Liver (tissue), 9 donors: ENCODE results near the gene MRPS9. TPM values are rescaled to one million over a fixed set of nuclear protein-coding genes. Genes with fewer than 3 reads are reported as not detected.

ENCODE experiments used
- DNase-seq: peaks from one replicate; pipeline ENCODE4 v3.0.0-alpha.2; 2017; ENCODE audit warnings: low spot score
- H3K27ac ChIP-seq, 2 donors: one replicate each; pipeline ENCODE4 v1.7.0; 2013; ENCODE audit warnings: inconsistent platforms in 2 of 2, low read length in 2 of 2, control low read depth in 1 of 2, low read depth in 1 of 2, mild to moderate bottlenecking in 1 of 2
- H3K27me3 ChIP-seq, 4 donors: one replicate each; pipeline versions ENCODE4 v1.6.1 to v1.7.0; 2013; ENCODE audit warnings: low read length in 3 of 4, inconsistent platforms in 1 of 4, mild to moderate bottlenecking in 1 of 4, moderate library complexity in 1 of 4; ENCODE audit not compliant: control insufficient read depth in 4 of 4, insufficient read depth in 4 of 4
- H3K36me3 ChIP-seq, 4 donors: one replicate each; pipeline versions ENCODE4 v1.6.1 to v1.7.0; 2013; ENCODE audit warnings: low read length in 3 of 4, mild to moderate bottlenecking in 3 of 4, low read depth in 1 of 4, moderate library complexity in 1 of 4; ENCODE audit not compliant: control insufficient read depth in 4 of 4, insufficient read depth in 3 of 4
- H3K4me1 ChIP-seq, 4 donors: one replicate each; pipeline versions ENCODE4 v1.6.1 to v1.7.0; 2013; ENCODE audit warnings: low read length in 3 of 4, mild to moderate bottlenecking in 3 of 4, moderate library complexity in 1 of 4; ENCODE audit not compliant: control insufficient read depth in 4 of 4, insufficient read depth in 4 of 4
- H3K4me3 ChIP-seq, 3 donors: one replicate each; pipeline versions ENCODE4 v1.6.1 to v1.7.0; 2013; ENCODE audit warnings: low read length in 3 of 3, control low read depth in 1 of 3, low read depth in 1 of 3, mild to moderate bottlenecking in 1 of 3
- H3K9ac ChIP-seq, 2 donors: one replicate each; pipeline ENCODE4 v1.7.0; 2013; ENCODE audit warnings: low read length in 2 of 2, mild to moderate bottlenecking in 2 of 2, moderate library complexity in 2 of 2, control low read depth in 1 of 2, low read depth in 1 of 2
- H3K9me3 ChIP-seq, 4 donors: one replicate each; pipeline versions ENCODE4 v1.6.1 to v1.7.0; 2013; ENCODE audit warnings: low read length in 3 of 4; ENCODE audit not compliant: control insufficient read depth in 4 of 4
- EGR1 ChIP-seq, 2 donors: IDR thresholded peaks; 2 replicates each; pipeline ENCODE4 v1.6.1; 2016 to 2018; ENCODE audit warnings: antibody characterized with exemption in 2 of 2, low read depth in 2 of 2
- FOXA1 ChIP-seq: IDR thresholded peaks from 2 replicates; pipeline ENCODE4 v1.6.1; 2016; ENCODE audit warnings: antibody characterized with exemption
- FOXA2 ChIP-seq: IDR thresholded peaks from 2 replicates; pipeline ENCODE4 v1.6.1; 2016; ENCODE audit warnings: antibody characterized with exemption
- GABPA ChIP-seq, 2 donors: IDR thresholded peaks in 1 of 2; conservative IDR thresholded peaks in 1 of 2; 2 replicates each; pipeline ENCODE4 v1.6.1; 2016; ENCODE audit warnings: antibody characterized with exemption in 2 of 2, mild to moderate bottlenecking in 1 of 2, moderate library complexity in 1 of 2
- HNF4A ChIP-seq, 2 donors: conservative IDR thresholded peaks; 2 replicates each; pipeline ENCODE4 v1.6.1; 2016; ENCODE audit warnings: antibody characterized with exemption in 2 of 2, mild to moderate bottlenecking in 2 of 2
- HNF4G ChIP-seq: IDR thresholded peaks from 2 replicates; pipeline ENCODE4 v1.6.1; 2016; ENCODE audit warnings: antibody characterized with exemption
- JUND ChIP-seq, 2 donors: IDR thresholded peaks; 2 replicates each; pipeline ENCODE4 v1.6.1; 2016; ENCODE audit warnings: antibody characterized with exemption in 2 of 2
- NR2F2 ChIP-seq: IDR thresholded peaks from 2 replicates; pipeline ENCODE4 v1.6.1; 2016; ENCODE audit warnings: antibody characterized with exemption
- RAD21 ChIP-seq, 2 donors: IDR thresholded peaks; 2 replicates each; pipeline ENCODE4 v1.6.1; 2016; ENCODE audit warnings: antibody characterized with exemption in 2 of 2, mild to moderate bottlenecking in 2 of 2
- RXRA ChIP-seq, 2 donors: IDR thresholded peaks; 2 replicates each; pipeline ENCODE4 v1.6.1; 2017 to 2018; ENCODE audit warnings: antibody characterized with exemption in 2 of 2, mild to moderate bottlenecking in 1 of 2
- SP1 ChIP-seq: IDR thresholded peaks from 2 replicates; pipeline ENCODE4 v1.6.1; 2018; ENCODE audit warnings: antibody characterized with exemption, mild to moderate bottlenecking
- TAF1 ChIP-seq: conservative IDR thresholded peaks from 2 replicates; pipeline ENCODE4 v1.6.1; 2016; ENCODE audit warnings: antibody characterized with exemption, mild to moderate bottlenecking
- YY1 ChIP-seq: IDR thresholded peaks from 2 replicates; pipeline ENCODE4 v1.6.1; 2016; ENCODE audit warnings: antibody characterized with exemption, mild to moderate bottlenecking
- WGBS: extraction: QIAGEN DNeasy Blood & Tissue Kit; methylation state at CpG from one replicate; pipeline ENCODE4 v1.1.7; 2013; 5-methylcytosine and 5-hydroxymethylcytosine counted together
- polyA plus RNA-seq, 2 donors: library from polyadenylated mRNA; stranded (reverse) in 1 of 2; unstranded in 1 of 2; fragments of 200-250 nt in 1 of 2; fragments of >200 nt in 1 of 2; fragmentation: Nextera tagmentation in 1 of 2; extraction: Ambion mirVana in 1 of 2; gene quantifications; one replicate each; pipeline versions ENCODE4 v1.2.1 to v1.2.3, GENCODE V29; 2013 to 2015
- total RNA-seq, 2 donors: library from RNA; depleted of rRNA; stranded (reverse); fragments of >200 nt; gene quantifications; one replicate each; pipeline ENCODE4 v1.2.3, GENCODE V29; 2014
- TF ChIP-seq, protein P1 (sequence below): IDR thresholded peaks from 2 replicates; pipeline ENCODE4 v1.6.1; 2016; ENCODE audit warnings: antibody characterized with exemption
- TF ChIP-seq, protein P2 (sequence below): IDR thresholded peaks from 2 replicates; pipeline ENCODE4 v1.6.1; 2016; ENCODE audit warnings: antibody characterized with exemption, mild to moderate bottlenecking
- TF ChIP-seq, protein P3 (sequence below): fragments of 150-350 bp; IDR thresholded peaks from 2 replicates; pipeline ENCODE4 v1.5.1; 2017; ENCODE audit warnings: improper control_type of control experiment, low read depth, low read length; ENCODE audit not compliant: missing input control
- TF ChIP-seq, protein P4 (sequence below): IDR thresholded peaks from 2 replicates; pipeline ENCODE4 v1.6.1; 2016; ENCODE audit warnings: antibody characterized with exemption
- TF ChIP-seq, protein P5 (sequence below): IDR thresholded peaks from 2 replicates; pipeline ENCODE4 v1.6.1; 2016; ENCODE audit warnings: antibody characterized with exemption
- donor health status: healthy.
- donor health status: healthy.
- donor health status: healthy.
- donor health status: healthy.
- donor health status: healthy.

Gene MRPS9
- total and polyA plus RNA-seq, 4 donors, result 11.5 to 27.7 (median 17.9) TPM

DNA sequence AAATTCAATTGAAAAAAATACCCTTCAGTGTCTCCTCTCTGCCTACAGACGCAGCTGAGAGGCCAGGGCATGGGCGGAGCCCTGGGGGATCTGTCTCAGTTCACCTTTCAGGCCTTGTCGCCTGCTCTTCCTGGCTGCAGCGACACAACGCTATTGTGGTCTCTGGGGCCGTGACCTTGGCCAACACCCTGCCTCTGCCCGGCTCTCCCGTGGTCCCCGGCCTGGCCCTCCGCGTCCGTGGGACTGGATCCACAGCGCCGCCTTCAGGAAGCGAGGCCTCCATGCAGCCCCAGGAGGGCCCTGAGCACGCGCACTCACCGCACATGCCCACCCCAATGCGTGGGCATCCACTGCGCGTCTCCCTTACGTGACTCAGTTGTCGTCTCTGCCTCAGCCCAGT is 81.1 kb downstream of the MRPS9 start:
- Histone ChIP-seq H3K27me3 (no peaks in the 10 kb centered on the region), H3K4me1 (peaks cover 0 to 4% (median 1%) of the 10 kb centered on the region in 4 donors), H3K36me3 (no peaks in the 10 kb centered on the region), H3K4me3 (no peak overlapping the region), H3K9ac (no peak overlapping the region), H3K9me3 (no peaks in the 10 kb centered on the region), H3K27ac (no peak overlapping the region)
- TF ChIP-seq GABPA (IDR thresholded peaks at IDR 0.05 in 1 of 2, conservative IDR thresholded peaks at IDR 0.05 in 1 of 2) (no peak), RXRA (IDR thresholded peaks at IDR 0.05) (no peak), NR2F2 (no peak), HNF4G (no peak), JUND (IDR thresholded peaks at IDR 0.05) (no peak), RAD21 (IDR thresholded peaks at IDR 0.05) (no peak), HNF4A (conservative IDR thresholded peaks at IDR 0.05) (no peak)
- TF ChIP-seq, protein P1, sequence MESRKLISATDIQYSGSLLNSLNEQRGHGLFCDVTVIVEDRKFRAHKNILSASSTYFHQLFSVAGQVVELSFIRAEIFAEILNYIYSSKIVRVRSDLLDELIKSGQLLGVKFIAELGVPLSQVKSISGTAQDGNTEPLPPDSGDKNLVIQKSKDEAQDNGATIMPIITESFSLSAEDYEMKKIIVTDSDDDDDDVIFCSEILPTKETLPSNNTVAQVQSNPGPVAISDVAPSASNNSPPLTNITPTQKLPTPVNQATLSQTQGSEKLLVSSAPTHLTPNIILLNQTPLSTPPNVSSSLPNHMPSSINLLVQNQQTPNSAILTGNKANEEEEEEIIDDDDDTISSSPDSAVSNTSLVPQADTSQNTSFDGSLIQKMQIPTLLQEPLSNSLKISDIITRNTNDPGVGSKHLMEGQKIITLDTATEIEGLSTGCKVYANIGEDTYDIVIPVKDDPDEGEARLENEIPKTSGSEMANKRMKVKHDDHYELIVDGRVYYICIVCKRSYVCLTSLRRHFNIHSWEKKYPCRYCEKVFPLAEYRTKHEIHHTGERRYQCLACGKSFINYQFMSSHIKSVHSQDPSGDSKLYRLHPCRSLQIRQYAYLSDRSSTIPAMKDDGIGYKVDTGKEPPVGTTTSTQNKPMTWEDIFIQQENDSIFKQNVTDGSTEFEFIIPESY, result no peak
- TF ChIP-seq, protein P2, sequence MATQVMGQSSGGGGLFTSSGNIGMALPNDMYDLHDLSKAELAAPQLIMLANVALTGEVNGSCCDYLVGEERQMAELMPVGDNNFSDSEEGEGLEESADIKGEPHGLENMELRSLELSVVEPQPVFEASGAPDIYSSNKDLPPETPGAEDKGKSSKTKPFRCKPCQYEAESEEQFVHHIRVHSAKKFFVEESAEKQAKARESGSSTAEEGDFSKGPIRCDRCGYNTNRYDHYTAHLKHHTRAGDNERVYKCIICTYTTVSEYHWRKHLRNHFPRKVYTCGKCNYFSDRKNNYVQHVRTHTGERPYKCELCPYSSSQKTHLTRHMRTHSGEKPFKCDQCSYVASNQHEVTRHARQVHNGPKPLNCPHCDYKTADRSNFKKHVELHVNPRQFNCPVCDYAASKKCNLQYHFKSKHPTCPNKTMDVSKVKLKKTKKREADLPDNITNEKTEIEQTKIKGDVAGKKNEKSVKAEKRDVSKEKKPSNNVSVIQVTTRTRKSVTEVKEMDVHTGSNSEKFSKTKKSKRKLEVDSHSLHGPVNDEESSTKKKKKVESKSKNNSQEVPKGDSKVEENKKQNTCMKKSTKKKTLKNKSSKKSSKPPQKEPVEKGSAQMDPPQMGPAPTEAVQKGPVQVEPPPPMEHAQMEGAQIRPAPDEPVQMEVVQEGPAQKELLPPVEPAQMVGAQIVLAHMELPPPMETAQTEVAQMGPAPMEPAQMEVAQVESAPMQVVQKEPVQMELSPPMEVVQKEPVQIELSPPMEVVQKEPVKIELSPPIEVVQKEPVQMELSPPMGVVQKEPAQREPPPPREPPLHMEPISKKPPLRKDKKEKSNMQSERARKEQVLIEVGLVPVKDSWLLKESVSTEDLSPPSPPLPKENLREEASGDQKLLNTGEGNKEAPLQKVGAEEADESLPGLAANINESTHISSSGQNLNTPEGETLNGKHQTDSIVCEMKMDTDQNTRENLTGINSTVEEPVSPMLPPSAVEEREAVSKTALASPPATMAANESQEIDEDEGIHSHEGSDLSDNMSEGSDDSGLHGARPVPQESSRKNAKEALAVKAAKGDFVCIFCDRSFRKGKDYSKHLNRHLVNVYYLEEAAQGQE, result no peak
- peak; percentile 41 for DNase-seq
- WGBS, result 70% methylated on average over 23 of the region's 23 CpGs

DNA sequence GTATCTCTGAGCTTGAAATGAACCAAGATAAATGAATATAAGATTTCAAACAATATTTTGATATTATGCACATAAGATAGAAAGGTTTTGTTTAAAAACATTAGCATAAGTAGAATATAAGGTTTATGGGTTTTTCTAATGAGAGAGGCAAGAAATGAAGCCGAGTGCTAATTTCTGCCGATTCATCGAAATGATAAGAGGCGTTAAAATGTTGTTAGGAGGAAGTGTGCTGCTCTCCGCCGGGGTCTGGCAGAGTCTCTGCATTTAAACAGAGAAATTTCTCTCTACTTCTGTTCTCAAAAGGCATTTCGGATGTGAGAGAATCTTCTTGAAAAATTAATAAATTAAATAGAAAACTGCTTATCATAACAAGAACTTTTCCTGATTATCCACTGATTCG is 83.6 kb downstream of the MRPS9 start:
- Histone ChIP-seq H3K27me3 (no peaks in the 10 kb centered on the region), H3K4me3 (no peak overlapping the region), H3K4me1 (peaks cover 0 to 2% (median under 1%) of the 10 kb centered on the region in 4 donors), H3K27ac (no peak overlapping the region), H3K9me3 (no peaks in the 10 kb centered on the region), H3K36me3 (no peaks in the 10 kb centered on the region), H3K9ac (no peak overlapping the region)
- TF ChIP-seq JUND (IDR thresholded peaks at IDR 0.05) (no peak), HNF4G (no peak), RXRA (IDR thresholded peaks at IDR 0.05) (no peak), EGR1 (IDR thresholded peaks at IDR 0.05; ENCODE audit: low read depth in 2 of 2) (no peak), YY1 (no peak), GABPA (IDR thresholded peaks at IDR 0.05 in 1 of 2, conservative IDR thresholded peaks at IDR 0.05 in 1 of 2) (no peak), NR2F2 (no peak), FOXA1 (no peak), SP1 (no peak), RAD21 (IDR thresholded peaks at IDR 0.05) (no peak), TAF1 (no peak), FOXA2 (no peak), HNF4A (conservative IDR thresholded peaks at IDR 0.05) (no peak)
- TF ChIP-seq, protein P3, sequence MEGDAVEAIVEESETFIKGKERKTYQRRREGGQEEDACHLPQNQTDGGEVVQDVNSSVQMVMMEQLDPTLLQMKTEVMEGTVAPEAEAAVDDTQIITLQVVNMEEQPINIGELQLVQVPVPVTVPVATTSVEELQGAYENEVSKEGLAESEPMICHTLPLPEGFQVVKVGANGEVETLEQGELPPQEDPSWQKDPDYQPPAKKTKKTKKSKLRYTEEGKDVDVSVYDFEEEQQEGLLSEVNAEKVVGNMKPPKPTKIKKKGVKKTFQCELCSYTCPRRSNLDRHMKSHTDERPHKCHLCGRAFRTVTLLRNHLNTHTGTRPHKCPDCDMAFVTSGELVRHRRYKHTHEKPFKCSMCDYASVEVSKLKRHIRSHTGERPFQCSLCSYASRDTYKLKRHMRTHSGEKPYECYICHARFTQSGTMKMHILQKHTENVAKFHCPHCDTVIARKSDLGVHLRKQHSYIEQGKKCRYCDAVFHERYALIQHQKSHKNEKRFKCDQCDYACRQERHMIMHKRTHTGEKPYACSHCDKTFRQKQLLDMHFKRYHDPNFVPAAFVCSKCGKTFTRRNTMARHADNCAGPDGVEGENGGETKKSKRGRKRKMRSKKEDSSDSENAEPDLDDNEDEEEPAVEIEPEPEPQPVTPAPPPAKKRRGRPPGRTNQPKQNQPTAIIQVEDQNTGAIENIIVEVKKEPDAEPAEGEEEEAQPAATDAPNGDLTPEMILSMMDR, result no peak
- TF ChIP-seq, protein P2, result no peak
- TF ChIP-seq, protein P4, sequence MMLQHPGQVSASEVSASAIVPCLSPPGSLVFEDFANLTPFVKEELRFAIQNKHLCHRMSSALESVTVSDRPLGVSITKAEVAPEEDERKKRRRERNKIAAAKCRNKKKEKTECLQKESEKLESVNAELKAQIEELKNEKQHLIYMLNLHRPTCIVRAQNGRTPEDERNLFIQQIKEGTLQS, result no peak
- TF ChIP-seq, protein P5, sequence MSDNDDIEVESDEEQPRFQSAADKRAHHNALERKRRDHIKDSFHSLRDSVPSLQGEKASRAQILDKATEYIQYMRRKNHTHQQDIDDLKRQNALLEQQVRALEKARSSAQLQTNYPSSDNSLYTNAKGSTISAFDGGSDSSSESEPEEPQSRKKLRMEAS, result no peak
- TF ChIP-seq, protein P1, result no peak
- WGBS, result 67% methylated on average over 8 of the region's 8 CpGs
- DNase-seq, result no peak
